Activated CD4-positive, alpha-beta T cell treated with anti-CD3 and anti-CD28 coated beads, Interleukin-10, Interleukin-2, amounts not matched to agents 100 ng/mL and 50 ng/mL, durations not matched to agents 16 hours and 8 hours (primary cell): ENCODE results near the gene FBXW11.
"Not testable (repeated sequence)": the region's sequence is repeated elsewhere in the genome, so short reads cannot be mapped to it uniquely, and the experiment has no call there.

Experiments used
- DNase-seq: peaks from one replicate; pipeline ENCODE4 v3.0.0-alpha.2; 2020

Gene FBXW11

GRCh38 chr5:171979606-171980005, 26.8 kb downstream of the FBXW11 start:
- DNase-seq, result no peak

GRCh38 chr5:171978519-171978918, 27.9 kb downstream of the FBXW11 start:
- DNase-seq, result no peak

- DNase-seq, result no peak
Measured at GRCh38 chr5:171978016-171978415, 28.4 kb downstream of the FBXW11 start.

- not testable (repeated sequence) for DNase-seq
Measured at GRCh38 chr5:171977244-171977950, 29.0 kb downstream of the FBXW11 start.

GRCh38 chr5:171975877-171976667, 30.4 kb downstream of the FBXW11 start:
- DNase-seq, result no peak

- no peak for DNase-seq
Measured at GRCh38 chr5:171975262-171975876, 31.1 kb downstream of the FBXW11 start.

GRCh38 chr5:171970826-171971225, 35.6 kb downstream of the FBXW11 start:
- DNase-seq, result no peak

GRCh38 chr5:171969288-171969880, 37.1 kb downstream of the FBXW11 start:
- DNase-seq, result no peak

GRCh38 chr5:171968531-171968930, 37.9 kb downstream of the FBXW11 start:
- no peak for DNase-seq

GRCh38 chr5:171966964-171967363, 39.5 kb downstream of the FBXW11 start:
- DNase-seq, result no peak

- DNase-seq, result peak; percentile 7
Measured at GRCh38 chr5:171966270-171966669, 40.2 kb downstream of the FBXW11 start.

- peak; percentile 23 for DNase-seq
Measured at GRCh38 chr5:171965745-171966144, 40.7 kb downstream of the FBXW11 start.

- no peak for DNase-seq
Measured at GRCh38 chr5:171963416-171963815, 43.0 kb downstream of the FBXW11 start.

- DNase-seq, result peak; percentile 77
Measured at GRCh38 chr5:171961117-171961516, 45.3 kb downstream of the FBXW11 start.

GRCh38 chr5:171957591-171958251, 48.7 kb downstream of the FBXW11 start:
- peak; percentile 51 for DNase-seq

GRCh38 chr5:171956887-171957495, 49.4 kb downstream of the FBXW11 start:
- no peak for DNase-seq

- no peak for DNase-seq
Measured at GRCh38 chr5:171956314-171956713, 50.1 kb downstream of the FBXW11 start.

- no peak for DNase-seq
Measured at GRCh38 chr5:171955761-171956160, 50.7 kb downstream of the FBXW11 start.

GRCh38 chr5:171954721-171955120, 51.7 kb downstream of the FBXW11 start:
- no peak for DNase-seq

- no peak for DNase-seq
Measured at GRCh38 chr5:171953860-171954701, 52.4 kb downstream of the FBXW11 start.

GRCh38 chr5:171952021-171952420, 54.4 kb downstream of the FBXW11 start:
- DNase-seq, result no peak
